ENCODE results near the gene FOXK1. TPM values are rescaled to one million over a fixed set of nuclear protein-coding genes. Genes with fewer than 3 reads are reported as not detected.
A peak's percentile ranks its signal among the peaks of the same experiment; 100 is the strongest.

FOXK1 gene
- total RNA-seq, 2 donors from 2014 or later, result 34.3 to 62.4 TPM

DNA sequence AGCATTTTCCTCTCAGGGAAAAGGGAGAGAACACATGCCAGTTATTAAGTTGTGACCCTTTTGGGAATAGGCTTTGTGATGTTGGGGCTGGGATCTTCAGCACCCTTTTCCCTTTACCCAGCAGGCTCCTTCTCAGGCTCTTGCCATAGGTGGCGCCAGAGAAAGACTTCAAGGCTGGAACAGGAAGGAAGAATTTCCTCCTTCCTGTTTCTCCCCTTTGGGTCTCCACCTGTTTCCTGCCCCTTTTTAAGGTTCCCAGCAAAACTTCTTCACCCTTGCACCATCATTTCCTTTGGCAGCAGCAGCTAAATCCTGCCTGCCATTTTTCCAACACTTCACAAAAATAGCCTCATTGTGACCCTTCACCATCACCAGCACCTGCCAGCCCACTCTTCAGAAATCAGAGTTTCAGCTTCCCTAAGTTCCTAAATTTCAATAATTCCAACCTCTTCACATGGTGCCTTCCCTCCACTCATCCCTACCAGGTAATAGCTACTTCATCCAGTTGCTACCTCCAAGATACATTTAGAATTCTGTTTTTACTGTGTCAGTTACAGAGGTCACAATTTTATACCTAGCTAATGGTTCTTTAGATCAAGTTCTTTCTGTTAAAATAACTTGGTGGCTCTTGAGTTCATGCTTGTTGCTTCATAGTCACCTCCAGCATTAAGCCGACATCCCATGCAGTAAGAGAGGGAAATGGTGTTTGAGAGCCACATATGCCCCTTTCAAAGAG is 22.4 kb upstream of the FOXK1 start:
- Histone ChIP-seq H3K4me3 (no peak overlapping the region), H3K4me1 (ENCODE audit: control insufficient read depth in 1 of 2, low read depth in 2 of 2) (peaks cover 3 to 6% of the 10 kb centered on the region in 2 donors), H3K27me3 (replicated peaks; ENCODE audit: insufficient read depth) (no peaks in the 10 kb centered on the region), H3K27ac (no peak overlapping the region), H3K9me3 (peaks cover 9% of the 10 kb centered on the region), H3K36me3 (no peaks in the 10 kb centered on the region)
- no peak for ATAC-seq (ENCODE audit: insufficient number of reproducible peaks, low FRiP score, low read depth)
- TF ChIP-seq, protein P1, sequence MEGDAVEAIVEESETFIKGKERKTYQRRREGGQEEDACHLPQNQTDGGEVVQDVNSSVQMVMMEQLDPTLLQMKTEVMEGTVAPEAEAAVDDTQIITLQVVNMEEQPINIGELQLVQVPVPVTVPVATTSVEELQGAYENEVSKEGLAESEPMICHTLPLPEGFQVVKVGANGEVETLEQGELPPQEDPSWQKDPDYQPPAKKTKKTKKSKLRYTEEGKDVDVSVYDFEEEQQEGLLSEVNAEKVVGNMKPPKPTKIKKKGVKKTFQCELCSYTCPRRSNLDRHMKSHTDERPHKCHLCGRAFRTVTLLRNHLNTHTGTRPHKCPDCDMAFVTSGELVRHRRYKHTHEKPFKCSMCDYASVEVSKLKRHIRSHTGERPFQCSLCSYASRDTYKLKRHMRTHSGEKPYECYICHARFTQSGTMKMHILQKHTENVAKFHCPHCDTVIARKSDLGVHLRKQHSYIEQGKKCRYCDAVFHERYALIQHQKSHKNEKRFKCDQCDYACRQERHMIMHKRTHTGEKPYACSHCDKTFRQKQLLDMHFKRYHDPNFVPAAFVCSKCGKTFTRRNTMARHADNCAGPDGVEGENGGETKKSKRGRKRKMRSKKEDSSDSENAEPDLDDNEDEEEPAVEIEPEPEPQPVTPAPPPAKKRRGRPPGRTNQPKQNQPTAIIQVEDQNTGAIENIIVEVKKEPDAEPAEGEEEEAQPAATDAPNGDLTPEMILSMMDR (IDR thresholded peaks at IDR 0.05), result no peak
- no peak for DNase-seq (ENCODE audit: low spot score)

DNA sequence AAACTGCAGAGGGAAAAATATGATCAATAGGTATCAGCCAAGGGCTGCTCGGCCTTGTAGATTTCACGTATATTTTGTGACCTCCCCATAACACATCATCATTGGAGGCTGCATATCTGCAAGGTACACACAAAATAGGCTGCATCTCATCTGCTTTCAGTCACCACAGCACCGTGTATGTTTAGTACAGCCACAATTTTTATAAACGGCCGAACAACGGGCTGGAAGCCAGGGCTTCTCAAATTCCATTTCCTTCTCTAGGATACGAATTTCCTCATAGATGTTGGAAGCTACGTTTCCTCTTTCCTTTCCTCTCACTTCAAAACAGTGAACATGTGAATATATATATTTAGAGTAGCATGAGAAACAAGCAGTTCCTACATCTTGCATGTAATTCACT is 20.2 kb upstream of the FOXK1 start:
- ATAC-seq (ENCODE audit: insufficient number of reproducible peaks, low FRiP score, low read depth) (no peak), DNase-seq (ENCODE audit: low spot score) (no peak)
- H3K27ac ChIP-seq, result no peak overlapping the region
- TF ChIP-seq, protein P1 (IDR thresholded peaks at IDR 0.05), result no peak
- no peaks in the 10 kb centered on the region for H3K27me3 ChIP-seq (replicated peaks; ENCODE audit: insufficient read depth)
- H3K4me3 ChIP-seq, result peak overlapping the region; percentile 19
- H3K36me3 ChIP-seq, result no peaks in the 10 kb centered on the region
- H3K4me1 ChIP-seq (ENCODE audit: control insufficient read depth in 1 of 2, low read depth in 2 of 2), result peaks cover 11 to 12% of the 10 kb centered on the region in 2 donors
- peaks cover 9% of the 10 kb centered on the region for H3K9me3 ChIP-seq

DNA sequence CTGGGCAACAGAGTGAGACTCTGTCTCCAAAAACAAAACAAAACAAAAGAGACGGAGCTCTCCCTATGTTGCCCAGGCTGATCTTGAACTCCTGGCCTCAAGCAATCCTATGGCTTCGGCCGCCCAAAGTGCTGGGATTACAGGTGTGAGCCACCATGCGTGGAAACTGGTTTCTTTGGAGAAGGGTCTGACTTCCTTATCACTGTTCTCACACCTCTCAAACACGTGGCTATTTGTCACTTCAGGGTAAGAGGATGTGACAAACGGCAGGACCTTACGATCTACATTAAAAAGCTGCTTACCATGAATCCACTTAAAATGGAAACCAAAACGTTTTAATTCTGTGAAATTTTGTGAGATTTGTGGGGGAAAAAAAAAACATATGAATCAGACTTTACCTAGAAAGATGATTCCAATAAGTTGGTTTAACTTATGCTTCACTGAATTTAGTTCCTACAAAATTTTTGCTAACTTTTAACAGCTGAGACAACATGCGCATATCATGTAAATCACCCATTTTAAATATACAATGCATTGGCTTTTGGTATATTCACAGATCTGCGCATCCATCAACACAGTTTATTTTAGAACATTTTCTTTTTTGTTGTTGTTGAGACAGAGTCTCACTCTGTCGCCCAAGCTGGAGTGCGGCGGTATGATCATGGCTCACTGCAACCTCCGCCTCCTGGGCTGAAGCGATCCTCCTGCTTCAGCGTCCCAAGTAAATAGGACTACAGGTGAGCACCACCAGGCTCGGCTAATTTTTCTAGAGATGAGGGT is 18.7 kb upstream of the FOXK1 start:
- Histone ChIP-seq H3K27me3 (replicated peaks; ENCODE audit: insufficient read depth) (no peaks in the 10 kb centered on the region), H3K27ac (no peak overlapping the region), H3K9me3 (peaks cover 9% of the 10 kb centered on the region), H3K36me3 (no peaks in the 10 kb centered on the region), H3K4me1 (ENCODE audit: control insufficient read depth in 1 of 2, low read depth in 2 of 2) (peaks cover 21 to 23% of the 10 kb centered on the region in 2 donors), H3K4me3 (no peak overlapping the region)
- no peak for DNase-seq (ENCODE audit: low spot score)
- TF ChIP-seq, protein P1 (IDR thresholded peaks at IDR 0.05), result no peak
- no peak for ATAC-seq (ENCODE audit: insufficient number of reproducible peaks, low FRiP score, low read depth)

DNA sequence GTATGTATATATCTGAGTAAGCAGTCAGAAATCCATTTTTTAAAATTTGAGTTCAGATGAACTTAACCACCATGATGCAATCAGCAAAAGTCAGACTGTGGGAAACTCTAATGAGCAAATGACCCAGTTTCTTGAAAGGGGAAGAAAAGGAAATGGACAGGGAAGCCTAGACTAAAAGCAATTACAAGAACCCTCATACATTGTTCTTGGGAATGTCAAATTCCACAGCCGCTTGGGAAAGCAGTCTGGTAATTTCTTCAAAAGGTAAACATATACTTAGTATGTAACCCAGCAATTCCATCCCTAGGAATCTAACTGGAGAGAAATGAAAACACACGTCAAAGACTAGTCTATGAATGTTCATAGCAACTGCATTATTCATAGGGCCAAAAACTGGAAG is 16.4 kb upstream of the FOXK1 start:
- peak; percentile 68 for ATAC-seq (ENCODE audit: insufficient number of reproducible peaks, low FRiP score, low read depth)
- DNase-seq (ENCODE audit: low spot score), result no peak

More for the DNA sequence above, 16.4 kb upstream of the FOXK1 start:
- peaks cover 24 to 29% of the 10 kb centered on the region in 2 donors for H3K4me1 ChIP-seq (ENCODE audit: control insufficient read depth in 1 of 2, low read depth in 2 of 2)
- no peaks in the 10 kb centered on the region for H3K27me3 ChIP-seq (replicated peaks; ENCODE audit: insufficient read depth)
- TF ChIP-seq, protein P1 (IDR thresholded peaks at IDR 0.05), result no peak
- H3K4me3 ChIP-seq, result peak overlapping the region; percentile 43
- H3K36me3 ChIP-seq, result no peaks in the 10 kb centered on the region
- H3K9me3 ChIP-seq, result no peaks in the 10 kb centered on the region
- peak overlapping the region; percentile 74 to 92 for H3K27ac ChIP-seq
